GM20431 (cell line): ENCODE measurements around the gene CARD19.

Source experiments
- in situ Hi-C: fragments of 300-500 bp; cut with MseI, MboI; formaldehyde crosslinking; loops from one replicate; pipeline ENCODE4 v1.15.0; 2020; ENCODE audit warnings: low sequenced_read_pairs; ENCODE audit not compliant: unreplicated experiment

Gene CARD19

DNA sequence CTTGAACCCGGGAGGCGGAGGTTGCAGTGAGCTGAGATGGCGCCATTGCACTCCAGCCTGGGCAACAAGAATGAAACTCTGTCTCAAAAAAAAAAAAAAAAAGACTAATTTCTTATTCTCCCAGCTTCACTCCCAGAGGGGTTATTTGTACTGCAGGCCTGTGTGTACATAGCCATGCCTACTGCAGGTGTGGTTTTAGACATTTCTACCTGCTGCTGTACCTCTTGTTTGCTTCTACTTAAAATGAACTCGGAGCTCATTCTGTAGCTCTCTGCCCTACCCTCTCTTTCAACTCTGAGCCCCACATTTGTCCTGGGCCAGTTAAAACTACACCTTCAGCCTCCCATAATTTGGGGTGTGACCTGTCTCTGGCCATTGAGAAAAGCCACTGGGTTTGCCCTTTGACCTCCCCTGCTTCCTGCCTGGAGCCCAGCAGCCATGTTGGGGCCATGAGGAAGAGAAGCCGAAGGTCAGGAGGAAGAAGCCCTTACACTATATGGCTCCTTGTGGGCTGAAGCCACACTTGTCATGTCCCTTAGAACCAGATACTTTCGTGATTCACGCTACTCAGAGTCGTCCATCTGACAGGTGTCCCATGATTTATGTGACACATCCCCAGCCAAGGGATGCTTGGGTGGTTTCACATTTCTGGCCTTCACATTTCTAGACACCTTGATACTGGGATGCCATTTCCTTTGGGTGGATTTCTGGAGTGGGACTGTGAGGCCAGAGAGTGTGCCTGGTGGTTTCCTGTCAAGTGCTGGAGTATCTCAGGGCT, 9.4 kb upstream of the CARD19 start:
- in situ Hi-C loops = no loop called here

GRCh38 chr9:93087971-93088655, 7.9 kb upstream of the CARD19 start:
- in situ Hi-C loops = no loop called here

DNA sequence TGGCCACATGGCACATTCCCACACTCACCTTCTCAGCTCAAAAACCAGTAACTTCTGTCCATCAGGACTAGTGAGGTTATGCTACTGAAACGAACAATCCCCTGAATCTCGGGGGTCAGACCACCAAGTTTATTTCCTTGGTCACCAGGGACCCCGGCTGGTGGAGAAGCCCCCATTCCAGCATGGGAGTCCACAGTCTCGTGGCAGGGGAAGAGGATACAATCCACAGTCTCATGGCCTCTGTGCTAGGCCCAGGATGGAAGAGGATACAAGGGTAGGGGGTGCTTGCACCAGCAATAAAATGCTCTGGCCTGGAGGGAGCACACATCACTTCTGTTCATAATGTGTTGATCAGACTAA, 7.4 kb upstream of the CARD19 start:
- in situ Hi-C loops = no loop called here

DNA sequence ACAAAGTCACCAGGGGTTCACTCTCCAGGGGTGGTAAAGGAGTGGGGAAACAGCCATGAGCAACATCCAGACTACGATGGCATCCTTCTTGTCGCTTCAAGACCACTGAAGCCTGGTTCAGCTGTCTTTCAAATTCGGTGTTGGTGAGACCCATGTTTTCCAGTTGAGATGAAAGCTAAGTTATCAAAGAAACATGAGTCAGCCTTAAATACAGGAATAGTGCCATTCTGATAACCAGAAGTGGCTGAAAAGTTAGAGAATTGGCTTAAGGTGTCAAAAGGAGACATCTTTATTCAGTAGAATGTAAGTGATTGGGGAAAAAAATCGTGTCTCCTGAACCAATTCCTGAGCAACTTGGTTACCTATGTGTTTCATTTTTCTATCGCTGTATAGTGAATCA, 7.0 kb upstream of the CARD19 start:
- in situ Hi-C loops = no loop called here

DNA sequence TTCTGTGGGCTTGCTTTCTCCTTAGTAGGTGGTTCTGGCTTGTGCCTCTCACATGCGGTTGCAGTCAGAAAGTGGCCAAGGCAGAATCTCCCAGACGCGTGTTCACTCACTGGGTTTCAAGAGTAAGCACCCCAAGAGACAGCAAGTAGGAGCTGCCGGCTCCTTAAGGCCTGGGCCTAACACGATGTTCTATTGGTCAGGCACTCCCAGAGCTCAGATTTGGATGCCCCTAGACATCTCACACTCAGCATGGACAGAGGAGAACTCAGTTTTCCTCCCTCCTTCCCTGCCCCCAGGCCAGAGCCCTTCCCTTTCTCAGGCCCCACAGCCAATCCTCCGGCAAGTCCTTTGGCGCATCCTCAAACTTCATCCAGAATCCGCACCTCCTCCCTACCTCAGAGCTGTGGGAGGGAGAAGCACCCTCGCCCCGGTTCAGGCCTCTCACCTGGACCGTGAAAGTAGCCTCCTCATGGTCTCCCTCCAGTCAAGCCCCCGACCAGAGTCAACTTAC, 6.5 kb upstream of the CARD19 start:
- in situ Hi-C loops = no loop called here

DNA sequence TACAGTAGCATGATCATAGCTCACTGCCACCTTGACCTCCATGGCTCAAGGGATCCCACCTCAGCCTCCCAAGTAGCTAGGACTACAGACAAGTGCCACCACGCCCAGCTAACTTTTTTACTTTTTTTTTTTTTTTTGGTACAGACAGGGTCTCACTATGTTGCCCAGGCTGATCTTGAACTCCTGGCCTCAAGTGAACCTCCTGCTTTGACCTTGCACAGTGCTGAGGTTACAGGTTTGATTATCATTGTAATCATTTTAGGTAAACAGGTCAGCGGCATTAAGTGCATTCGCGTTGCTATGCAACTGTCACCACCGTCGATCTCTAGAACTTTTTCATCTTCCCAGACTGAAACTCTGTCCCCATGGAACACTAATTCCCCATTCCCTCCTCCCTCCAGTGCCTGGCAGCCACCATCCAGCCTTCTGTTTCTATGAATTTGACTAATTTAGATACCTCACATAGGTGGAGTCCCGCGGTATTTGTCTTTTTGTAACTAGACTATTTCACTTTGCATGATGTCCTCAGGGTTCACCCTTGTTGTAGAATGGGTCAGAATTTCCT, 5.8 kb upstream of the CARD19 start:
- in situ Hi-C loops = no loop called here

- in situ Hi-C loops = no loop called here
Observed at GRCh38 chr9:93091056-93091452, 5.0 kb upstream of the CARD19 start.

DNA sequence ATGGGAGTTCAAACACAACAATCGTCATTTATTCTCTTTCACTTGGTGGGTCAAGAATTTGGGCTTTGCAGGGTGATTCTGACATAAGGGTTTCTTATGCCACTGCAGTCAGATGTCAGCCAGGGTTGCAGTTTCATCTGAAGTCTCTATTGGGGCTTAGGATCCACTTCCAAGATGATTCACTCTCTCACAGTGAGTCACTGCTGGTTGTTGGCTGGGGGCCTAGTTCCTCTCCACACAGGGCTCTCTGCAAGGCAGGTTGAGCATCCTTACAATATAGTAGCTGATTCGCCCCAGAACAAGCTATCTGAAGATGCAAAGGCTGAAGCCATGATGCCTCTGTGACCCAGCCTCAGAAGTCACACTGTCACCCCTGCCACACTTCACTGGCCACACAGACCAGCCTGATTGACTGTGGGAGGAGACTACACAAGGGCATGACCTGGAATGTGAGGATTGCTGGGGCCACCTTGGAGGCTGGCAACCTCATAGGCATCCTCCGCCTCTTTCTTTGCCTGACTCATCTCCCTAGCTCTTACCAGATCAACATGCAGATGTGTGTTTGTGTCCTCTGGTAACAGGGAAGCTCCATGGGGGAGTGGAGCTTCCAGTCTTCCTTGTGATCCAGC, 4.5 kb upstream of the CARD19 start:
- in situ Hi-C loops = no loop called here

DNA sequence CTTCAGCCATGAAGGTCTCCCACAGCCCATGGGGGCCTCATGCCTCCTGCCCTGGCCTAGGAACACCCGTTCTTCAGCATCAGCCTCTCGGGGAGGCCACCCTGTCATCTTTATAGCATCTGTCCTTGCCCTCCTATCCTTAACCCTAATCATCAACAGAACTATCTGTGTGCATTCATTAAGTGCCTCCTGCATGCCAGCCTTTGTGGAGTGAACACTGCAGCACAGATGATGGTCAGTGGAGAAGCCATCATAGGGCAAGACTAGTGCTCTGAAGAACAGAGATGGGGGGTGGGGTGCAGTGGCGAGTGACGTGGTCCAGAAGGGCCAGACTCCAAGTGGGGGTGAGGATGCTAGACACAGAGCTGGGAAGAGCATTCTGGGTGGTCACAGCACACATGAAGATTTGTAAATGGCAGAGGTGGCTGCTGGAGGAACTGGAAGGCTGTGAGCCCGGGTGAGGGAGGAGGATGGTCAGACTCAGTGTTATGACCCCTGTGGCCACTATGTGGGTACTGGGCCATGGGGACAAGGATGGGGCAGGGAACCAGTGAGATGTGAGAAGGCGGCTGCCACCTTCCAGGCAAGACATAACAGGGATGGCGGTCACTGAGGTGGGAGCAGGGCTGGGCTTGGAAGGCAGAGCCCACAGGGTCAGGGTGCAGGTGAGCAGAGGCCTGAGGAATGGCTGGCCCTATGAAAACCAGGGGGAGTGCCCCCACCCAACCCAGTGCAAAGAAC, 3.6 kb upstream of the CARD19 start:
- in situ Hi-C loops = no loop called here

GRCh38 chr9:93093127-93093876, 2.7 kb upstream of the CARD19 start:
- in situ Hi-C loops = no loop called here

DNA sequence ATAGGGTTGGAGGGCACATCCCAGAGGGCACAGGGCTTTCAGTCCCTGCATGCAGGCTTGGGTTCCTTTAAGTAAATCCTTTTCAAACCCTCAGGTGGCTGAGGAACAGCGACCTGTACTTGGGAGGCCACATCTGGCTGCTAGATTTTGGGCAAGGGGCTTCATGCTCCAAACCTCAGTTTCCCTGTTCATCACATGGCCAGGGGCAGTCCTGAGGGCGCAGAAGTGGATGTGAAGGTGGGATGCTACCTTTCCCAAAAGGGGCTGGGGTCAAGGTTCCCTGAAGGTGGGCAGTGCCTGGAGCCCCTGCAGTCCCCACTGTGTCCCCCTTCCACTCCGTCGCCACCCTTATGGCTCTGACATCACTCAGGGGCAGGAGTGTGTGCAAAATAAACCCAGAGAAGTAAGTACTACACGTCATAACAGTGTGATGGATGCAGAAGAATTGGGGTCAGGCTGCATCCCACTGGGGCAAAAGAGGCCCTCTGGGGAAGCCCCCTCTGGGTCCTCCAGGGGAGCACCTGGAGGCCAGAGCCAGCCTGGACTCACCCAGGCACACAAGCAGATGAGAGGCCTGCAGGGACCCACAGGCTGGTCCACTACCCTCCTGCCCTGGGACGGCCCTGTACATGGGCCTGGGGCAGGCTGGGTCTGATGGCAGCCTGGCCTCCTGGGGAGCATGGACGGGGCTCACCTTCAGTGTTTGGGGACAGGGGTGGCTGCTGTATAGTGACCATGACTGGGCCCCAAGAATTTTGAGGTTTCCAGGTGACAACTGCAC, 1.9 kb upstream of the CARD19 start:
- in situ Hi-C loops = no loop called here

DNA sequence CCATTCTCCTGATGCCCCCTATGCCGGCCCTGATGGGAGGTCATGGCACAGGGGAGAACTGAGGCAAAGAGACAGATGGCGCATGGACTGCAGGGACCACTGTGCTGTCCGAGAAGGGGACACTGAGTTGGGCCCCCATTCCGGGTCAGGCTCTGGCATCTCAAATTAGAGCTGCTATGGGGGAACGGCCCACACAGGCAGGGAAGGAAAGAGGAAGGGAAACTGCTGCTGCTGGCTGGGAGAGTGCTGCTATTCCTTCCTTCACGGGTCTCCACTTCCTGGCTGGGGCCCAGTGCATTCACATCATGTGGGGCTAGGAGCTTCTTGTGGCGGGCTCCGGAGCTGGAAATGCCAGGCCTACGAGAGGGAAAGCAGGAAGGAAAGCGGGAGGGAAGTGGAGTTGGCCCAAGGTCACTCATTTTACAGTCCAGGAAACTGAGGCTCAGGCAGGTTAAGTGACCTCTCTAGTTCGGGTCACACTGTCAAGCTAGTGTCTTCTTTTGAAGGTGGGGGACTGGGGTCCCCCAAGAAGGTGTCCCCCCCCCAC, 1.3 kb upstream of the CARD19 start:
- in situ Hi-C loops = no loop called here

- in situ Hi-C loops = no loop called here
Observed at GRCh38 chr9:93095205-93096130, 549 bp upstream of the CARD19 start.

GRCh38 chr9:93096811-93097382, 880 bp downstream of the CARD19 start:
- in situ Hi-C loops = no loop called here

- in situ Hi-C loops = no loop called here
Observed at GRCh38 chr9:93097511-93098201, 1.6 kb downstream of the CARD19 start.

DNA sequence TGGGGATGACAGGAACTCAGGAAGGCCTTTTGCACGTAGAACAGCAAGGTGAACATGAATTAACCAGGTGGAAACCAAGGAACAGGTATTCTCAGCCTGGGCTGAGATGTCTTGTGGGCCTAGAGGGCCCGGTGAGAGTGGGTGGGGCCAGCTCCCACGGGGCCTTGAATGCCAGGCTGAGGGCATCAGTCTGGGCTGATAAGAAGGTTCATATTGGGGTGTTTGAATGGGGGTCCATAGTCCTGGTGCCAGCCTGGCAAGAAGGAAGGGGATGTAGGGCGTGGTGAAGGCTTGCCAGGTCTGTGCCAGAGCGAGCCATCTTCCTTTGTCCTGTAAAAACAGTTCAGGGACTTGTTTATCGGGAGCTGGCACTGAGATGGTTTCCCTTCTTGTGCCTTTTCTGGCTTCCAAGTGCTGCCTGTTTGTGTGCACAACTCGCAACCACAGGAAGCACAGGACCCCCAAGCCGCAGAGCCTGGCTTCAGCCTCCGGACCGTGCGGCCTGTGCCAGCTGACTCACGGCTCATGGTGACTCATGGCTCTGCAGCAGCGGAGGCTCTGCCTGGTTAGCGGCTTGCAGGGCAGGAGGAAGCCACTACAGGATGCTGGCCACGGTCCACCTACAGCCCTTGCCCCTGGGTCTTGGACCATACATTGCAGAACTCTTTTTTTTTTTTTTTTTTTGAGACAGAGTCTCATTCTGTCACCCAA, 2.4 kb downstream of the CARD19 start:
- in situ Hi-C loops = no loop called here
